Neural progenitor cell (in vitro differentiated cells): ENCODE measurements around the gene PRR30. TPM values are rescaled to one million over a fixed set of nuclear protein-coding genes. Genes with fewer than 3 reads are reported as not detected.

ENCODE experiments used
- DNase-seq: peaks from one replicate; pipeline ENCODE4 v3.0.0-alpha.2; 2016; ENCODE audit warnings: low spot score
- H2AFZ ChIP-seq: fragments of 200-600 bp; sonication (generic); replicated peaks from 2 replicates; pipeline ENCODE4 v1.6.1; 2016; ENCODE audit warnings: antibody characterized with exemption
- H3F3A ChIP-seq: fragments of 200-600 bp; sonication (generic); 2 replicates; pipeline ENCODE4 v1.6.1; 2016; ENCODE audit warnings: antibody characterized with exemption, low read depth
- H3K27ac ChIP-seq: fragments of 200-600 bp; sonication (generic); 2 replicates; pipeline ENCODE4 v1.5.1; 2016; ENCODE audit warnings: mild to moderate bottlenecking
- H3K27me3 ChIP-seq: fragments of 200-600 bp; sonication (generic); 2 replicates; pipeline ENCODE4 v1.6.1; 2016; ENCODE audit warnings: mild to moderate bottlenecking, moderate library complexity
- H3K36me3 ChIP-seq: fragments of 200-600 bp; sonication (generic); 2 replicates; pipeline ENCODE4 v1.5.1; 2016
- H3K4me1 ChIP-seq: fragments of 200-600 bp; sonication (generic); 2 replicates; pipeline ENCODE4 v1.6.1; 2016; ENCODE audit warnings: mixed run types
- H3K4me2 ChIP-seq: fragments of 200-600 bp; sonication (generic); 2 replicates; pipeline ENCODE4 v1.6.1; 2016
- H3K4me3 ChIP-seq: fragments of 200-600 bp; sonication (generic); 2 replicates; pipeline ENCODE4 v1.5.1; 2016
- H3K79me2 ChIP-seq: fragments of 200-600 bp; sonication (generic); 2 replicates; pipeline ENCODE4 v1.6.1; 2016; ENCODE audit warnings: low read depth
- H3K9ac ChIP-seq: fragments of 200-600 bp; sonication (generic); 2 replicates; pipeline ENCODE4 v1.6.1; 2016
- H3K9me3 ChIP-seq: fragments of 200-600 bp; sonication (generic); 2 replicates; pipeline ENCODE4 v1.5.1; 2016; ENCODE audit warnings: low read depth
- H4K20me1 ChIP-seq: fragments of 200-600 bp; sonication (generic); 2 replicates; pipeline ENCODE4 v1.6.1; 2016; ENCODE audit warnings: low read depth
- H3K27ac Mint-ChIP-seq: 3 replicates; pipeline ENCODE4 v1.8.0; 2021; ENCODE audit warnings: mixed read lengths
- H3K27me3 Mint-ChIP-seq: 2 replicates; pipeline ENCODE4 v1.8.0; 2022; ENCODE audit warnings: low read depth, mild to moderate bottlenecking, inconsistent platforms, moderate library complexity, mixed read lengths; ENCODE audit not compliant: insufficient read depth
- H3K36me3 Mint-ChIP-seq: 3 replicates; pipeline ENCODE4 v1.8.0; 2021; ENCODE audit warnings: mixed read lengths
- H3K4me1 Mint-ChIP-seq: 3 replicates; pipeline ENCODE4 v1.8.0; 2021; ENCODE audit warnings: mixed read lengths
- H3K4me3 Mint-ChIP-seq: 3 replicates; pipeline ENCODE4 v1.8.0; 2021; ENCODE audit warnings: mild to moderate bottlenecking, moderate library complexity, mixed read lengths
- H3K9me3 Mint-ChIP-seq: 3 replicates; pipeline ENCODE4 v1.8.0; 2020; ENCODE audit warnings: mixed read lengths
- CTCF ChIP-seq: fragments of 200-600 bp; sonication (generic); IDR thresholded peaks from 2 replicates; pipeline ENCODE4 v1.5.1; 2017; ENCODE audit warnings: antibody characterized with exemption, mild to moderate bottlenecking
- EZH2 ChIP-seq: fragments of 200-600 bp; sonication (generic); IDR thresholded peaks from 2 replicates; pipeline ENCODE4 v1.6.1; 2017; ENCODE audit warnings: antibody characterized with exemption, mild to moderate bottlenecking, moderate library complexity
- EZH2phosphoT487 ChIP-seq: fragments of 200-600 bp; sonication (generic); IDR thresholded peaks from 2 replicates; pipeline ENCODE4 v1.6.1; 2017; ENCODE audit warnings: antibody characterized with exemption
- total RNA-seq: library from RNA; depleted of rRNA; stranded (reverse); fragments of >200 nt; gene quantifications from 2 replicates; pipeline ENCODE4 v1.2.3, GENCODE V29; 2015; ENCODE audit warnings: low replicate concordance

Gene PRR30
- total RNA-seq, 1 donor from 2014 or later, result not detected

- H3K4me1 ChIP-seq, result peaks cover 6% of the 10 kb centered on the region
- H3K27me3 Mint-ChIP-seq, result peaks cover 5% of the 10 kb centered on the region
- H3K9ac ChIP-seq, result no peak overlapping the region
- H3K4me3 ChIP-seq, result no peak overlapping the region
- H3K4me3 Mint-ChIP-seq, result no peak overlapping the region
- H4K20me1 ChIP-seq, result peaks cover 15% of the 10 kb centered on the region
- H3K27me3 ChIP-seq, result no peaks in the 10 kb centered on the region
- no peak overlapping the region for H3K4me2 ChIP-seq
- H3K27ac ChIP-seq, result no peak overlapping the region
- H3K79me2 ChIP-seq, result peaks cover 17% of the 10 kb centered on the region
- H3K27ac Mint-ChIP-seq, result no peak overlapping the region
- TF ChIP-seq CTCF (no peak), EZH2 (no peak), EZH2phosphoT487 (no peak)
- H2AFZ ChIP-seq, result no peak overlapping the region
- H3K36me3 Mint-ChIP-seq, result peaks cover 3% of the 10 kb centered on the region
- H3F3A ChIP-seq, result peaks cover 8% of the 10 kb centered on the region
- H3K9me3 Mint-ChIP-seq, result no peaks in the 10 kb centered on the region
- H3K36me3 ChIP-seq, result no peaks in the 10 kb centered on the region
- peaks cover 13% of the 10 kb centered on the region for H3K4me1 Mint-ChIP-seq
- no peak for DNase-seq
- H3K9me3 ChIP-seq, result no peaks in the 10 kb centered on the region
These were observed 2.5 kb downstream of the PRR30 start for GRCh38 chr2:27136751-27137150.

GRCh38 chr2:27135478-27135955 lies 3.7 kb downstream of the PRR30 start:
- H3K4me1 ChIP-seq, result peaks cover 6% of the 10 kb centered on the region
- H3K4me3 ChIP-seq, result no peak overlapping the region
- peak overlapping the region; percentile 61 for H2AFZ ChIP-seq
- Mint-ChIP-seq H3K27me3 (peaks cover 7% of the 10 kb centered on the region), H3K4me3 (peak overlapping the region; percentile 95), H3K27ac (no peak overlapping the region), H3K4me1 (peaks cover 13% of the 10 kb centered on the region), H3K9me3 (no peaks in the 10 kb centered on the region), H3K36me3 (peaks cover 9% of the 10 kb centered on the region)
- no peaks in the 10 kb centered on the region for H3K27me3 ChIP-seq
- H3K79me2 ChIP-seq, result peaks cover 17% of the 10 kb centered on the region
- H3K4me2 ChIP-seq, result no peak overlapping the region
- H3K9me3 ChIP-seq, result no peaks in the 10 kb centered on the region
- no peak for DNase-seq
- no peak overlapping the region for H3K9ac ChIP-seq
- H4K20me1 ChIP-seq, result peaks cover 15% of the 10 kb centered on the region
- TF ChIP-seq EZH2, result no peak
- no peak for TF ChIP-seq EZH2phosphoT487
- no peak for TF ChIP-seq CTCF
- H3F3A ChIP-seq, result peaks cover 8% of the 10 kb centered on the region
- no peak overlapping the region for H3K27ac ChIP-seq
- no peaks in the 10 kb centered on the region for H3K36me3 ChIP-seq

GRCh38 chr2:27134781-27135477 lies 4.3 kb downstream of the PRR30 start:
- H3K36me3 Mint-ChIP-seq, result peaks cover 12% of the 10 kb centered on the region
- H3K4me3 ChIP-seq, result peak overlapping the region; percentile 83
- peaks cover 7% of the 10 kb centered on the region for H3K27me3 Mint-ChIP-seq
- TF ChIP-seq EZH2phosphoT487 (no peak), CTCF (no peak), EZH2 (no peak)
- peaks cover 8% of the 10 kb centered on the region for H3F3A ChIP-seq
- H3K36me3 ChIP-seq, result no peaks in the 10 kb centered on the region
- DNase-seq, result no peak
- H3K9ac ChIP-seq, result no peak overlapping the region
- H3K9me3 Mint-ChIP-seq, result no peaks in the 10 kb centered on the region
- H3K4me3 Mint-ChIP-seq, result peak overlapping the region; percentile 95
- H3K79me2 ChIP-seq, result peaks cover 17% of the 10 kb centered on the region
- no peak overlapping the region for H3K27ac Mint-ChIP-seq
- H2AFZ ChIP-seq, result peak overlapping the region; percentile 61
- H3K4me1 Mint-ChIP-seq, result peaks cover 13% of the 10 kb centered on the region
- no peak overlapping the region for H3K27ac ChIP-seq
- H3K4me1 ChIP-seq, result peaks cover 6% of the 10 kb centered on the region
- no peaks in the 10 kb centered on the region for H3K27me3 ChIP-seq
- H4K20me1 ChIP-seq, result peaks cover 15% of the 10 kb centered on the region
- H3K4me2 ChIP-seq, result peak overlapping the region; percentile 83
- H3K9me3 ChIP-seq, result no peaks in the 10 kb centered on the region
